Stimulated activated CD8-positive, alpha-beta memory T cell treated with anti-CD3 and anti-CD28 coated beads, Interleukin-12 subunit alpha, Interleukin-12 subunit beta, amount 100 ng/mL, for 24 hours (primary cell): ENCODE data around the gene CTSV.
"Not testable (repeated sequence)": the region's sequence is repeated elsewhere in the genome, so short reads cannot be mapped to it uniquely, and the experiment has no call there.

Source experiments
- DNase-seq: peaks from one replicate; pipeline ENCODE4 v3.0.0-alpha.2; 2020; ENCODE audit errors: extremely low read depth

Gene CTSV

GRCh38 chr9:97038611-97039513 lies at the start of gene CTSV:
CTSV (minus strand) TSS chr9:97039142; CDS start chr9:97038043, 1,099 bp downstream.
- peak; percentile 58 for DNase-seq

- DNase-seq = not testable (repeated sequence)
These were observed 48.8 kb upstream of the CTSV start for GRCh38 chr9:97087668-97088215.

- DNase-seq = not testable (repeated sequence)
These were observed 45.6 kb upstream of the CTSV start for GRCh38 chr9:97084562-97084991.

DNA sequence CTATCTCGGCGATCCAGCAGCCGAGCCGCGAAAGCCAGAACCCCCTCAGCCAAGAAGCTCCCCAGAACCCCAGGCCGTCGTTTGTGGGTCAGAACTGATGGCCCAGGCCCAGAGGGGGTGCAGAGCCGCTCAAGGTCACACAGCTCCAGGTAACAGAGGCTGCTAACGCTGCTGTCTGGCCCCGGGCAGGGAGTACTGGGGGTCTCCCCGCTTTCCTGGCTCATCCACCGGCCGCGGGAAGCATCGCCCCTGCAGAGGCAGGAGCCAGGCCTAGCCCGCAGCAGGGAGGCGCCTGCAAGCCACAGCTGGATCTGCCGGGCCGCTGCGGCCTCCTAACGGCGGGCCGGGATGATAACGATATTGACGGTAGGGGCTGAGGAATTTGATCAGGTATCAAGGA lies 39.4 kb upstream of the CTSV start:
- DNase-seq = no peak

DNA sequence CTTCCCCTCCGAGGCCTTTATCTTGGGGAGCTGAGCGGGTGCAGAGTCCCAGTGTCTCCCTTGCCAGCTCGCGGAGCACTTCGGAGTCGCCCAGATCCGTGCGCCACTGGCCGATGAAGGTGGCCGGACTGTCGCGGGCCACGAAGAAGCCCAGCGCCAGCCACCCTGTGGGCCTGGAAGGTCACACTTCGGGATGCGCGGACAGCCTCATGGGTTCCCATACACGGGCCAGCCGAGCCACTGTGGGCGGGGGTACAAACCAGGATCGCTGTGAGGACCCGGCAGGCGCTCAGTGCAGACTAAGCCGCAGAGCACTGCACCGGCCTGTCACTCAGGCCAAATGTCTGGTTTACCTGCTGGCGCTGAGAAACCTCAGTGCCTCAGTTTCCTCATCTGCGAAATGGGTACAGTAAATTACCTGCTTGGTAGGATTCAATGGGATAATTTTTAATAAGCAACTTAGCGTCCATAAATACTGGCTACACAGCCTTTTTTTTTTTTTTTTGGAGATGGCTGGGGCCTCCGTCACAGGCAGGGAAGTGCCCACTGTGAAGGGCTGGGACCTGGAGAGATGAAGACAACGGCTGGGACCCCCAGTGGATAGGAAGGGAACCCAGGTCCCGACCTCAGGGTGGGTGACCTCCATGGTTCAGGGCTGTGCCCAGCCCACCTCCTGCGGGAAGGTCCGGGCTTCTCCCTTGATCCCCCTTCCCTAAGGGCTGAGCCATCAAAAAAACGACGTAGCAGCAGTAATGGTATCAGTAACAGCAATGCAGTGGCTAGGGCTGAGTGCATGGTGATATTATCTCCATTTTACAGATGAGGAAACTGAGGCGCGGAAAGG lies 38.7 kb upstream of the CTSV start:
- DNase-seq = no peak

- DNase-seq = not testable (repeated sequence)
These were observed 37.9 kb upstream of the CTSV start for GRCh38 chr9:97076731-97077451.

DNA sequence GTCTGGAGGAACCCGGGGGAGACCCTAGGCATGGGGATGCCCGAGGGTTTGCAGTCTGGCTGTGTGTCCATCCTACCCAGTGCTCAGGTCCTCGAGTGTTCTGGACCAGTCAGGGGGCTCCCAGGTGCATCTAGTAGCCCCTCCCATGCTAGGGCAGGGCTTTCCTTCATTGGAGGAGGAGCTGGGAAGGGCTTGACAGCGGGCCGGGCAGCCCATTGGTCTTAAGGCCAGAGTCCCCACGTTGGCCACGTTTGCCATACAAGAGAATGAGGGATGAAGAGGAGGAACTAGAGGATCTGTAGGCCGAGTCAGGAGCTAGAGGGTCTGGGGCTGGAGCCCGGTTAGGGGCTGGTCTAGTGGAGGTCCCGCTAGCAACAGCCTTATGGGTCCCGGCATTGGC lies 37.3 kb upstream of the CTSV start:
- DNase-seq = no peak

DNA sequence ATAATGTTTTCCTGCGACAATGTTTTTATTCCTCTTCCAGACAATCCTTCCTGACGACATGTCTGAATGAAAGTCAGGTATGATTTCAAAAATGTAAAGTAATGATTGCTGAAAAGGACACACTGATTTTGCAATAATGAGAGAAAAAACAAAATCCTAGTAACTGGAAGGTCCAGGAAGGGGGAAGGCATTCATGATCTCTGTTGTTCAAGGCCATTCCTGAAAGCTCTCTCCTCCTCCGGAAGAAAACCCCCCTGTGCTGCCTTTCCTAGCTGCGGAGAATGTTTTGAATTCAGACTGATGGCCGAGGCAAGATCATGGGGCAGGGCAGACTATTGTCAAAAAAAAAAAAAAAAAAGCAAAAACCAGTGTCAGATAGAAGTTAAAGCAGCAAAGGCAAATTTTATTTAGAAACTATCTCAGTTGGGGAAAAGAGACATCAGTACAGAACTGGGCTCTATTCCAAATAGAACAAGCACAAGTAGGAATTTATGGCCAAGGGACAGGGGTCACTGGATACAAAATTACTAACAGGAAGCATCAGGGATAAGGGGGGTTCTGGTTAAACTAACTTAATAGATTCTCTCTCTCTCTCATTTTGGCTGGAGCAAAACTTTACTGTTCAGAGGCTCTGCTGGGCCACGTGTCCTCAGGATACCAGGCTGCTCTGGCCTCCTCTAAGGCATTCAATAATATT lies 36.5 kb upstream of the CTSV start:
- DNase-seq = no peak

DNA sequence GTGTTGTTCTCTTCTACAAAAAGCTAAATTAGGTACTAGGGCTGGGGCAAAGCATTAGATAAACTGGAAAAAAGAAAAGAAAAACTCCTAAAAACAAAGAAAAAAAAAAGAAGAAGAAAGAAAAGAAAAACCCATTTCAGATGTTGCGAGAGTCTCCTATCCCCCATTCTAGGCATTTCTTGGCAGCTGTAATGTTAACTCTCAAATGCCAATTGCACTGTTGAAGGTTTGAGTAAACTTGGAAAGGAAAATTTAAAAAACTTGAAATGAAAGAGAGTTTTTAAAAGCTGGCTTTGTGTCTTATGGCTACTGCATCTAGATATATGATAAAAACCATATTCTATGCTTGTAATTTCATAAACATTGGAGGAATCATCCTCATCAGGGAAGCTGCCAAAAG lies 34.6 kb upstream of the CTSV start:
- no peak for DNase-seq

DNA sequence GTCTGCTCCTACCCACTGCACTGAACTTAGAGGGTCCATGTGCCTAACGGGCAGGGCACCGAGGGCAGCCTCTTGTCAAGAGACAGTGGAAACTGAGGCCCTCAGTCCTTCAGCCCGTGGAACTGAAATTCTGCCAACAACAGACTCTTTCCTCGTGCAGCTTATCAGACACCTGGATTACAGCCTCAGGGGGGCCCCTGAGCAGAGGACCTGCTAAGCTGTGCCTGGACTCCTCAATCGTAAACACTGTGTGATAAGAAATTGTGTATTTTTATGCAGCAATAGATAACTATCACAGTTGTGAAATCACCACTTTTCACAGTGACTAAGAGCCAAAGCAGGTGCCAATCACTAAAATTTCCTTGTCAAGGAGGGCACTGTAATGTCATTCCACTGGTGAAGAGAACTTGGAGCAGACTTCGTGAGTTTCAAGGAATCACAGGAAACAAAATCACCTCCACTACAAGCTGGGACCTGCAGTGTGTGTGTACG lies 33.4 kb upstream of the CTSV start:
- DNase-seq = no peak

GRCh38 chr9:97070325-97070724 lies 31.4 kb upstream of the CTSV start:
- DNase-seq = not testable (repeated sequence)

DNA sequence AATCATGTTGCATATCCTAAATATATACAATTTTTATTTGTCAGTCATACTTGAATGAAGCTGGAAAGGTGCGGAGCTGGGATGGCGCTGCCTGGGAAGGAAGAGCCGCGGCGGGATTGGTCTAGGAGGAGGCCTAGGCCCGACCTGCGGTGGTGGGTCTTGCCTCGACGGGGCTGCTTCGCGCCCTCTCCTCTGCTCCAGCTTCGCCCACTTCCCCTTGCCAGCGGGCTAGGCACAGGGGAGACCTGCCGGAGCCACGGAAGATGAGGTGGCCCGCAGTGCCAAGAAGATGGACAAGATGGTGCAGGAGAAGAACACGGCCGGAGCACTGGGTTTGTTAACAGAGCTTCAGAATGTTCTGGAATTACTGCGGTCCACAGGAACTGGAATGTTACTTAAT lies 28.5 kb upstream of the CTSV start:
- no peak for DNase-seq

GRCh38 chr9:97064176-97064575 lies 25.2 kb upstream of the CTSV start:
- no peak for DNase-seq

GRCh38 chr9:97060796-97061195 lies 21.9 kb upstream of the CTSV start:
- DNase-seq = no peak

- no peak for DNase-seq
These were observed 20.7 kb upstream of the CTSV start for GRCh38 chr9:97059626-97060025.

GRCh38 chr9:97057651-97058050 lies 18.7 kb upstream of the CTSV start:
- no peak for DNase-seq

- not testable (repeated sequence) for DNase-seq
These were observed 16.9 kb upstream of the CTSV start for GRCh38 chr9:97055891-97056290.

- no peak for DNase-seq
These were observed 14.8 kb upstream of the CTSV start for GRCh38 chr9:97053717-97054116.

DNA sequence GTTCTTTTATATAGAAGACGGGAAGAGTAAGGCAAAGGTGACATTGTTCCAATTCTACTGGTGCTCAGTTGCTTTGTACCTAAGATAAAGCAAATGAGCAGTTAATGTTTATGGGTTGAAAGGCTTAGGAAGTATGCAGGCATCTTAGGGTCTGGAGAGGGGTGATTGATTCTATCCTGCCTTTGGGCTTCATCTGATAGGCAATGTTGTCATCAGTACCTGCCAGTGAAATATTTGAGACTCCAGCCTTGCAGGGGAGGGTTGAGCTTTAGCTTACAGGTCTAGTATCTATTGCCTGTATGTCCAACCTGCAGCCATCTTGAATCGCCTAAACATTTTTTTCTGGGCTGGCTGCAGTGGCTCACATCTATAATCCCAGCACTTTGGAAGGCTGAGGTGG lies 13.8 kb upstream of the CTSV start:
- DNase-seq = no peak

GRCh38 chr9:97046228-97046627 lies 7.3 kb upstream of the CTSV start:
- no peak for DNase-seq

- no peak for DNase-seq
These were observed 6.4 kb upstream of the CTSV start for GRCh38 chr9:97045300-97045699.
